ENCODE measurements around the gene CCL26.
"Not testable (repeated sequence)": the region's sequence is repeated elsewhere in the genome, so short reads cannot be mapped to it uniquely, and the experiment has no call there.

- not testable (repeated sequence) for TF ChIP-seq POLR2AphosphoS5 (IDR thresholded peaks at IDR 0.05; ENCODE audit: low read depth, low read length); POLR2A (IDR thresholded peaks at IDR 0.05; ENCODE audit: borderline replicate concordance, extremely low read depth, insufficient read depth, insufficient read length); YY1 (IDR thresholded peaks at IDR 0.05; ENCODE audit: extremely low read depth, insufficient replicate concordance, low read depth, low read length)
Measured at GRCh38 chr7:75761801-75762200, 10.2 kb downstream of the CCL26 start.
